ENCODE measurements around the gene TMEM244.
A peak's percentile ranks its signal among the peaks of the same experiment; 100 is the strongest.
"Not testable (repeated sequence)": the region's sequence is repeated elsewhere in the genome, so short reads cannot be mapped to it uniquely, and the experiment has no call there.

The TMEM244 gene

DNA sequence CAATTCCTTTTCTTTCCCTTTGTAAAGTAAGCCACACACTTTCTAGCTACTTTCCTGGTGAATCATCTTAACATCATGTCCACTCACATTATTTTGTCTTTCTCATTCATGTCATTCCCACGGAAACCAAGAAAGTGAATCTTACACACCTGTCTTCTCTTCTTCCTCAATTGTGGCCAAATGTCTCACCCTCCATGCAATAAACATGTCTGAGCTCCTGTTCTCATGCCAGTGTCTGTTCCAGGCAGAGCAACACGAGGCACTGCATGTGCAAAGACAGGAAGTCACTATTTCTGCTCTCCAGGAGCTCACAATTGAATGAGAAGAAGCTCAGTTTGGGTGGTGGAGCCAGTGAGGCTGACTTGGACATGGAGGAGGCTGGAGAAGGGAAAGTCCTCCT, 29.0 kb upstream of the TMEM244 start:
- no peak overlapping the region for H3K4me3 ChIP-seq (ENCODE audit: low read depth, low read length)
- peak; percentile 24 for DNase-seq (ENCODE audit: low read depth)
- no peak for TF ChIP-seq CTCF (IDR thresholded peaks at IDR 0.05; ENCODE audit: low read depth, low read length)
- TF ChIP-seq MAX (IDR thresholded peaks at IDR 0.05; ENCODE audit: low read depth, low read length), result peak; percentile 5; the same call in 1 of the 2 replicates

DNA sequence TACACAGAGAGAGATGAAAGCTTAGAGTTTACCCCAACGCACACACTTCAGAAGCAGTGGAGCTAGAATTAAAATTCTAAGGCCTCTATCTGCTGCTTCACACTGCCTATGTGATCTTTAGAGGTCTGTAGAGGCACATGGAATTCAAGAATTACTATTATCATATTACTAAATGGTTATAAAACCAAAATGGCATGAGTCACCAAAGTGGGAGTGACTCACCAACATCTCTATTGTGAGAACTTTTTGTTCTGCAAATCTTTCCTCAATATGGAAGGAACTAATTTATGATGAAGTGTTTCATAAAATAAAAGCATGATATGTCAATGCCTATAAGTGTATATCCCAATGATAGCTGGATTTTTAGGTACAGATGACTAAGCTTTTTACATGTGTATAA, 28.5 kb upstream of the TMEM244 start:
- peak; percentile 36 for DNase-seq (ENCODE audit: low read depth)
- TF ChIP-seq POLR2A (IDR thresholded peaks at IDR 0.05; ENCODE audit: extremely low read depth, insufficient read length), result no peak
- no peak for TF ChIP-seq CTCF (IDR thresholded peaks at IDR 0.05; ENCODE audit: low read depth, low read length)
- no peak for TF ChIP-seq MYC (IDR thresholded peaks at IDR 0.05; ENCODE audit: low read depth, low read length)
- no peak for TF ChIP-seq MAX (IDR thresholded peaks at IDR 0.05; ENCODE audit: low read depth, low read length)
- no peak overlapping the region for H3K4me3 ChIP-seq (ENCODE audit: low read depth, low read length)

GRCh38 chr6:129886401-129887155, 25.5 kb upstream of the TMEM244 start:
- TF ChIP-seq POLR2A (IDR thresholded peaks at IDR 0.05; ENCODE audit: extremely low read depth, insufficient read length), result no peak
- no peak for TF ChIP-seq MAX (IDR thresholded peaks at IDR 0.05; ENCODE audit: low read depth, low read length)
- no peak for TF ChIP-seq CTCF (IDR thresholded peaks at IDR 0.05; ENCODE audit: low read depth, low read length)
- TF ChIP-seq MYC (IDR thresholded peaks at IDR 0.05; ENCODE audit: low read depth, low read length), result no peak
- H3K4me3 ChIP-seq (ENCODE audit: low read depth, low read length), result no peak overlapping the region
- DNase-seq (ENCODE audit: low read depth), result no peak

- TF ChIP-seq MYC (IDR thresholded peaks at IDR 0.05; ENCODE audit: low read depth, low read length) (no peak), MAX (IDR thresholded peaks at IDR 0.05; ENCODE audit: low read depth, low read length) (no peak), CTCF (IDR thresholded peaks at IDR 0.05; ENCODE audit: low read depth, low read length) (no peak), POLR2A (IDR thresholded peaks at IDR 0.05; ENCODE audit: extremely low read depth, insufficient read length) (no peak)
- no peak overlapping the region for H3K4me3 ChIP-seq (ENCODE audit: low read depth, low read length)
- DNase-seq (ENCODE audit: low read depth), result no peak
Measured at GRCh38 chr6:129884211-129884610, 23.1 kb upstream of the TMEM244 start.

GRCh38 chr6:129882510-129883023, 21.5 kb upstream of the TMEM244 start:
- H3K4me3 ChIP-seq (ENCODE audit: low read depth, low read length), result no peak overlapping the region
- no peak for DNase-seq (ENCODE audit: low read depth)
- TF ChIP-seq MYC (IDR thresholded peaks at IDR 0.05; ENCODE audit: low read depth, low read length), result no peak
- TF ChIP-seq CTCF (IDR thresholded peaks at IDR 0.05; ENCODE audit: low read depth, low read length), result no peak
- TF ChIP-seq POLR2A (IDR thresholded peaks at IDR 0.05; ENCODE audit: extremely low read depth, insufficient read length), result no peak
- TF ChIP-seq MAX (IDR thresholded peaks at IDR 0.05; ENCODE audit: low read depth, low read length), result no peak

GRCh38 chr6:129877894-129878293, 16.8 kb upstream of the TMEM244 start:
- DNase-seq (ENCODE audit: low read depth), result not testable (repeated sequence)

More at GRCh38 chr6:129877894-129878293, 16.8 kb upstream of the TMEM244 start:
- H3K4me3 ChIP-seq (ENCODE audit: low read depth, low read length), result not testable (repeated sequence)
